HG03103 (cell line): ENCODE measurements around the gene ZNF70.

Experiments
- ATAC-seq: cut with Tn5 transposase; IDR thresholded peaks from one replicate; pipeline ENCODE4 v1.9.1; 2021; ENCODE audit warnings: low read depth; ENCODE audit not compliant: unreplicated experiment

ZNF70 gene

DNA sequence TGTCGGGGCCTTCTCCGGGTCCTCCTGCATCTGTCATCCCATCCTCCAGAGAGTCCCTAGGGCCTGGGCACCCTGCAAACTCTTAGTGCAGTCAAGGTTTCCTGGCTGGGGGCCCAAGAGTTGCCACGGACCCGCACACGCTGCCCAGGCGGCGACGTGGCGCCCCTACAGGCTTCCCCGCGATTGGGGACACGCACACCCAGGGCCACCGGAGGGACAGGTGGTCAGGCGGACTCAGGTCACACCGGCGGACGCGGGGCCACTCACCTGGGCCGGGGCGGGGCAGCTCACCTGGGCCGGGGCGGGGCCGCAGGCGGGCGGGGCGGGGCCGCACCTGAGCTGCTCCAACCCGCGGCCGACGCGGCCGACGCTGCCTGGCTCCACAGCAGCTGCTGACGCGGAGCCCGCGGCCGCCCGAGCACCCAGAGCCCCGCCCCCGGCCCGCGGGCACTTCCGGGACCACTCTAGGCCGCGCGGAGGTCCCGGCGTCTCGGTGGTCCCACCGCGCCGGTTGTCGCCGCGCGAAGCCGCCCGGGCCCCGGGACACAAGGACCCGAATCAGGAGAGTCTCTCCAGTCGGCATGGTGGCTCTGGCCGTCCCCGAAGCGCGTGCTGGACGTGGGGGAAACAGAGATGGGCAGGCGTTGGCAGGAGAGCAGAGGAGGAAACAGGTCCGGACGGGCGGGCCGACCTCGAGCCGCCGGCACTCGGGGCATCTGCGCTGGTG, at the start of gene ZNF70:
ZNF70 (minus strand) TSS at position 399 of the 727 bp plus-strand sequence. CDS start 5,972 bp downstream, outside the sequence.
- peak; percentile 56 for ATAC-seq

DNA sequence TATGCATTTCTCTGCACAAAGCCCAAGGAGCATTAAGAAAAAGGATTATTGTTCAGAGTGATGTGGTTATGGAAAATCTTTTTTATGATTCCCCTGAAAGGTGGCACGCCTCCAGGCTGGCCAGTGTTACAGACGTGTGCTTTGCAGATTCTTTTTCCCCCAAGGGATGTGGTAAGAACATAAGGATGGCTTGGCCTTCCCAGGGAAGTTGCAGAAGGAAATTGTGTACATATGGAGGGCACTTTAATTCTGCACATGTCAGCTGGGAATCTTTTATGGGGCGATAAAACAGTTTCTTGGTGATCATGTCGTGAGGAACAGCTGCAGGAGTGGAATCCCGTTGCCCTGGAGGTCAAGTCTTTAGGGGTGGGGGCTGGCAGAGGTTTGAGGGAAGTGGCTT, 45.5 kb upstream of the ZNF70 start:
- no peak for ATAC-seq

DNA sequence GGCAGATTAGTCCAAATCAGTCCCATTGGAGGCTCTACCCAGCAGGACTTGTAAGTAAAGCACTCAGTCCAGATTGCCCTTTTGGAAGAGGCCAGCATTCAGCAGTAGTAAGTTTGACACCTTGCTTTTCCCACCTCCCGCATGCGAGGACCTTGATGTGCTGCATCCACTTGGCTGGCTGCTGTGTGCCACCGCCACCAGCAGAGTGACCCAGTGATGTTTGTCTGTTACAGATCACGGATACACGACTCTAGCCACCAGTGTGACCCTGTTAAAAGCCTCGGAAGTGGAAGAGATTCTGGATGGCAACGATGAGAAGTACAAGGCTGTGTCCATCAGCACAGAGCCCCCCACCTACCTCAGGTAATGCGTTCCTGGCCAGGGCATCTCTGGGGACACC, 42.4 kb upstream of the ZNF70 start:
- ATAC-seq, result no peak

DNA sequence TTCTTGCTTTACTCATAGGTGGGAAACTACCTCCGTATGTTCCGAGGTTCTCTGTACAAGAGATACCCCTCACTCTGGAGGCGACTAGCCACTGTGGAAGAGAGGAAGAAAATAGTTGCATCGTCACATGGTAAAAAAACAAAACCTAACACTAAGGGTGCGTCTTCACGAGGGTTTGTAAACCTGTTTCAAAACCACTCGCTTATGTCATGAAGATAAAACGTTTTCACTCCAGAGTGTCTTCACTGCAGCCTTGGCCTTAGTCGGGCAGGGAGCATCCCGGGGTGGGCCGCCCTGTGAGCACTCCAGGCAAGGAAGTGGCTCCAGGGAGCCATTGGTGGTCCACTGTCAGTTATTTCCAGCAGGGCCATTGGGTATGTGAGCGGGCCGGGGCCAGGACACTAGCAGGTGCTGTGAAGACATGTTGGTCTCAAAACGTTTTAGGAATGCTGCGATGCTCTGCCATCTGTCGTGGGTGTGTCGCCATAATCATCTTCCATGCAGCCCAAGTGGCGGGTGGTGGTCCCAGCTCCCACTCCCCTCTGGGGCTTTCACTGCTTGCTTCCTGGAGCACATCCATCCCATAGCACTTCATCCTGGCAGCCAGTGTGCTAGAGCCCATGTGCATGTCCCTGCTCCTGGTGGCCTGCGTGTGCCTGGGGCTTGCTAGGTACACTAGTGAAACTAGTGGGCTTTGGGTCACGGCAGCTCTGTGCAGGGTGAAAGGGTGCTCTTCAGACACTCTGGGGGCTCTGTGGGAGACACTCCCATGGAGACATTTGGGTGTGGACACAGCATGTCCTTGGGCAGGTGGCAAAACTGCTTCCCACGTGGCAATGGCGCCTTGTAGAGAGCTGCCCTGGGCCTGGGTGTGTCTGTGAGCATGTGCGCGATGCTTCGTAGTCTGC, 41.1 kb upstream of the ZNF70 start:
- ATAC-seq, result no peak

DNA sequence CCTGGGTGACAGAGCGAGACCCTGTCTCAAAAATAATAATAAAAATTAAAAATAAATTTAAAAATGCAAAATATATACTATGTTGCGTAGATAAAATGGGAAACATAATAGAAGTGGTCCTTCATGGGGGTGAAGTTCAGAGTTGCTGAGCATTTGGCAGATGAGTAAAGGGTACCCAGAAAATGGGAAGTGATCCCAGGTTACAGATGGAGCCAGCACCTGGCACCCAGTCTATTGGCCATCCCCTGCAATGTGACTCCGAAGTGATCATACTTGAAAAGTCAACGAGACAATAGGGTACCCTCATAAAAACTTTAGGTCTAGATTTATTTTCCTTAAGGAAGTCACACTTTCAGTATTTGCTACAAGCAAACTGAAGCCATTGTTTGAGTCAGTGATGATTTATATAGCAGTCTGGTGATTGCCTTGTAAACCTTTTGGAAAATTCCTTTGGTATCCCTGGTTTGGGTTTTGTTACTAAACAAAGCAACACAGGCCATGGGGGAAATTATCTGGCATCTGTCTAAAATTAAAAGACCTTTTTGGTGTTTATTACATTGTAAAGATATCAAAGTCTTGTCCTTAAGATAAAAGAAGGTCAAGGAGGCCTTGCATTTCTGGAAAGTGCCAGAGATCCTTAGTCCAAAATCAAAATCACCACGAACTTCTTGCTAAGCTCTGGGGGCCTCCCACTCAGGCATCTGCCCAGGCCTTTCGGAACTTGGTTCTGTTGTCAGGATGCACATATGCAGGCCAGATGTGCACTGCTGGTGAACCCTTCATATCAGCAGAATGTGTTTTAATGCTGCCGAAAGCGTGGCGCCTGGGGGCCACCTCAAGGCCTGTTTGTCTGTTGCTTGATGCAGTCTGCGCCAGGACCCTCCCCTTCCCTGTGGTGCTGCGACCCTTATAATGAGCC, 40.2 kb upstream of the ZNF70 start:
- no peak for ATAC-seq

DNA sequence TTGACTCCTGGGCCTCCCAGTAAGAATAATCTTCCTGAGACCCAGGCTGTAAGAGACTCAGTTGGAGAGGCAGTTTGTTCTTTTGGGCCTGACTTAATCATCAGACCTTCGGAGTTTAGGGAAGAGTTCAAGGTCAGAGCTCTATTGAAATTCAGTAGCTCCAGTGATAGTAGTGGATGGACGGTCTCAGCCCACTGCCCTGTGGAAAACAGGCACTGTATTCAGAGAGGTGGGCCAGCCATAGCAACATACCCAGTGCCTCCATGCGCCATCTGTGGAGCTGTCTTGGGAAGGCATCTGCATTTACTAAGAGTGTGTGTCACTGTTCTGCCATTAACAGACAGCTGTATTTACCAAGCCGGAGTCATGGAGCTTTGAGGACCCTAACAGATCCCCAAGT, 38.7 kb upstream of the ZNF70 start:
- ATAC-seq, result no peak

DNA sequence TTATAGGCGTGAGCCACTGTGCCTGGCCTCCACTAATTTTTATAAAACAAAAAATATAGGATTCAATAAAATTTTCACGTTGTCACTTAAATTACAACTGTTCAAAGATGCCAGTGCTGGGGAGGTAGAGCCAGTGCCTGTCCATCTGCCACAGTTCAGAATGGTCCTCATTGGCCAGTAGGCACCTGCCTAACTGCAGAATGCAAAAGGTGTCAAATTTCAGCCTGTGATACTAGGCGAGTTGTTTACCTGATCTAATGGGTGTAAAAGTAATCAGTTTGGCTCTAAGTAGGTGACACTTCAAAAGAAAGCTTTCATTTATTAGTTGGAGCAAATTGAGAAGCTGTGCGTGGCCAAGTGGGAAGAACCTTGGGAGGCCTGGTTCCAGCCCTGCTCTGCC, 38.2 kb upstream of the ZNF70 start:
- ATAC-seq, result no peak

DNA sequence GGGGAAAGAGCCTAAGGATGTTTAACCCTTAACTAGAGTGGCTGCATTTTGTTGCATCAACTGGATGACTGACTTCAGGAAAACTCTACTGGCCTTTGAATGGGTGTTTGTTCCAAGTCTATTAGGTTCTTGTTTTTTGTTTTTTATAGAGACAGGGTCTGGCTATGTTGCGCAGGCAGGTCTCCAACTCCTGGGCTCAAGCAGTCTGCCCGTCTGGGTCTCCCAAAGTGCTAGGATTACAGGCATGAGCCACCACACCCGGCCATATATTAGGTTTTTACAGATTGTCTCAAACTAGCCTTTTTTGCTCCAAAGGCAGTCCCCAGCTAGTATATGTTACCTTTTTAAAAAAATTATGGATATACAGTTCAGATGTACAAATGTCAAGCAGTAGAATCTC, 37.0 kb upstream of the ZNF70 start:
- ATAC-seq, result no peak

DNA sequence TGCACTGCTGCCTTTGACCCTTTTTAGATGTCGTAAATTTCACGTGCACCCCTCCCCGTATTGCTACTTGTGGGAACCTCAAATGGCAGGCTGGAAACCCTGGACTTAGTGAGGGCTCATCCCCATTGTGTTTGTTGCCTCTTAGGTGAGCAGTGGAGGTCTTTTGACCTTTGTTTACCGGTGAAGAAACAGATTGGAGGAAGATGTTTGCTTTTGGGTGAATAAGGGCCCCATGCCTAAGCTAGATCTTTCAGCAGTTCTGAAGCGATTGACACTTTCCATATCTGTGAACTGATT, 36.6 kb upstream of the ZNF70 start:
- ATAC-seq, result no peak

DNA sequence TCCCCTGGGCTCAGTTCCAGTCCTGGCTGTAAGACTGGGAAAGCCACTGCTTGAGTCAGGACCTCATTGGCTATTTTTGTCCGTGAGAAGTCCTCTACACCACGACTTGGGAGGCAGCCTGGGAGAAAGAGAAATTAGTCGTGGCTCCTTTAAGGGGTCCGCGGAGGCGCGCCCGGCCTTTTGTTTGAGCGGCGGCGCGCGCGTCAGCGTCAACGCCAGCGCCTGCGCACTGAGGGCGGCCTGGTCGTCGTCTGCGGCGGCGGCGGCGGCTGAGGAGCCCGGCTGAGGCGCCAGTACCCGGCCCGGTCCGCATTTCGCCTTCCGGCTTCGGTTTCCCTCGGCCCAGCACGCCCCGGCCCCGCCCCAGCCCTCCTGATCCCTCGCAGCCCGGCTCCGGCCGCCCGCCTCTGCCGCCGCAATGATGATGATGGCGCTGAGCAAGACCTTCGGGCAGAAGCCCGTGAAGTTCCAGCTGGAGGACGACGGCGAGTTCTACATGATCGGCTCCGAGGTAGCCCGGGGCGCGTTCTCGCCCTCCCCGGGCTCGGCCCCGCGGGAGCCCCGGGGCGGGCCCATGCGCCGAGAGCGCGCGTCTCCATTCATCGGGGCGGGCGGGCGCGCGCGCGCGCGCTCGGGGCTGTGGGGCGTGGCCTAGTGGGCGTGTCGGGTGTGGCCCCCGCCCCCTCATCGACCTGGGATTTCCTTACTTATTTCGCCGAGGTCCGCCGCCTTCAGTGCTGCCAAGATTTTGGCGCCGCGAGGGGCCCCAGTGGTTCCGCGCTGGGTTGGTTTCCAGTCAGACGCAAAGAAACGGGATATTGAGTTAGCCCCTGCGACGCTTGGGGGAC, 36.1 kb upstream of the ZNF70 start, which contains the start of gene SMARCB1:
SMARCB1 (plus strand) TSS at position 215 of the 848 bp plus-strand sequence; CDS start at position 419, 204 bp downstream.
- peak; percentile 71 for ATAC-seq

DNA sequence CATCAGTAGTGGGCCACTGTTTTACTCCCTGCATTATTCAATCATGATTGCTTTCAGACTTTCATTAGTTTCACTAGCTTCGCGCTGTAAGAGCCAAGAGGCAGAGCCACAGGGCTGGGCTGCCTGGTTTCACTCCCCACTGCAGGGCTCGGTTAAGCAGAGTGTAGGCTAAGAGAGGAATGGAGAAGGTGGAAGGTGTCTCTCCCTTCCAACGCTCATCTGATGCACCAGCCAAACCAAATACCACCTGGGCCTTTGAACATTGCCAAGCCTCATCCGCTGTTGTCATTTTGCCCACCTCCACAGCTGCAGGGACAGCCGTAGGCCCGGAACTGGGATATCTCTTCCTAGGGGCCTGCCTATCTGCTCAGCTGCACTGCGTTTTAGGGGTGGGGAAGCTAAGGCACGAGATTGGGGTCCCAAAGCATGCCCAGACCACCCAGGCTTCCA, 35.4 kb upstream of the ZNF70 start:
- ATAC-seq, result no peak

DNA sequence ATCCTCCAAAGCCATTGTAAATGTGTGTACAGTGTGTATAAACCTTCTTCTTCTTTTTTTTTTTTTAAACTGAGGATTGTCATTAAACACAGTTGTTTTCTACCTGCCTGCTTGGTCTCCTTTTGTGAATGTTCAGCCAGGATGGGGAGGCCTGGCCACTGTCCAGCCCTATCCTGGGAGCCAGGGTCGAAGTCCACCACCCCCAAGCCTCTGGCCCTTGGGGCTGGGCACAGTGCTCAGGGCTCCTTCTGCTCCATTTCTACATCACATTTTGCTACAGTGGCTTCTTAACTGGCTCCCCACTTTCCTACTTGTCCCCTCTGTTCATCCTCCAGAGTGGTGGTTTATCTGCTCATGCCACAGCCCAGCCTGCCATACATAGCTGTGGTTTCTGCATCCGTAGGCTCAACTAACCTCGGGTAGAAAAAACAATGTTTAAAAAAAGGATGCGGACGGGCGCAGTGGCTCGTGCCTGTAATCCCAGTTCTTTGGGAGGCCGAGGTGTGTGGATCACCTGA, 33.4 kb upstream of the ZNF70 start:
- ATAC-seq, result no peak

DNA sequence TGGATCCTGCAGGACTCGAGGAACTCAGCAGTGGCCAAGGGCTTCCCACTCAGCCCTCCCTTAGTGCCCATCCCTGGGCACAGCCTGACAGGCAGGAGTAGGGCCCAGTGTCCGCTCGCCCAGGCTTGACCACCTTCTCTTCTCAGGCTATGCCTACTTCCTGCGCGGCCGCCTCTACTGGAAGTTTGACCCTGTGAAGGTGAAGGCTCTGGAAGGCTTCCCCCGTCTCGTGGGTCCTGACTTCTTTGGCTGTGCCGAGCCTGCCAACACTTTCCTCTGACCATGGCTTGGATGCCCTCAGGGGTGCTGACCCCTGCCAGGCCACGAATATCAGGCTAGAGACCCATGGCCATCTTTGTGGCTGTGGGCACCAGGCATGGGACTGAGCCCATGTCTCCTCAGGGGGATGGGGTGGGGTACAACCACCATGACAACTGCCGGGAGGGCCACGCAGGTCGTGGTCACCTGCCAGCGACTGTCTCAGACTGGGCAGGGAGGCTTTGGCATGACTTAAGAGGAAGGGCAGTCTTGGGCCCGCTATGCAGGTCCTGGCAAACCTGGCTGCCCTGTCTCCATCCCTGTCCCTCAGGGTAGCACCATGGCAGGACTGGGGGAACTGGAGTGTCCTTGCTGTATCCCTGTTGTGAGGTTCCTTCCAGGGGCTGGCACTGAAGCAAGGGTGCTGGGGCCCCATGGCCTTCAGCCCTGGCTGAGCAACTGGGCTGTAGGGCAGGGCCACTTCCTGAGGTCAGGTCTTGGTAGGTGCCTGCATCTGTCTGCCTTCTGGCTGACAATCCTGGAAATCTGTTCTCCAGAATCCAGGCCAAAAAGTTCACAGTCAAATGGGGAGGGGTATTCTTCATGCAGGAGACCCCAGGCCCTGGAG, 32.6 kb upstream of the ZNF70 start:
- ATAC-seq, result no peak

DNA sequence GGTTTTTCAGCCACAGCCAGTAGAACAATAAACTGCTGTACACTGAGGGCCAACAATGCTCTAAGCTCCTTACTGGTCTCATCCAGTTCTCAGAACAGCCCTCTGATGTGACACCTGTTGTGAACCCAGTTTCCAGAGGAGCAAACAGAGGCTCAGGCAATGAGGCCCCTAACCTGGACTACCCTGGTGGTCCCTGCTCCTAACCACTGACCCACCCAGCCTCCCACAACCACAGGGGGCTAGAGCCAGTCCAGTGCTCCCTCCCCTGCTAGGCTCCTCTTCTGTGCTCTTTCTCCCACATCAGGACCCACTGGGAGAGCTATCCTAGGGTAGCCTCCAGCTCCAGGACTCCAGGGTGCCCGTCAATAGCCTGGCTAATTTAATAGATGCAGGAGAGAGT, 31.8 kb upstream of the ZNF70 start:
- no peak for ATAC-seq

DNA sequence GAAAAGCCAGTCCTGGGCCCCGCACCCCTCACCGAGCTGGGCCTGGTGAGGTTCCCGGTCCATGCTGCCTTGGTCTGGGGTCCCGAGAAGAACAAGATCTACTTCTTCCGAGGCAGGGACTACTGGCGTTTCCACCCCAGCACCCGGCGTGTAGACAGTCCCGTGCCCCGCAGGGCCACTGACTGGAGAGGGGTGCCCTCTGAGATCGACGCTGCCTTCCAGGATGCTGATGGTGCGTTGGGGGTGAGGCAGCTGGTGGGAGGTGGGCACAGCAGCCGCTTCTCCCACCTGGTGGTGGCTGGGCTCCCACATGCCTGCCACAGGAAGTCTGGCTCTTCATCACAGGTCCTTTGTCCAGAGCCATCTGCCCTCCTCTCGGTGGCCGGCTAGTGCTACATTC, 31.3 kb upstream of the ZNF70 start:
- no peak for ATAC-seq

DNA sequence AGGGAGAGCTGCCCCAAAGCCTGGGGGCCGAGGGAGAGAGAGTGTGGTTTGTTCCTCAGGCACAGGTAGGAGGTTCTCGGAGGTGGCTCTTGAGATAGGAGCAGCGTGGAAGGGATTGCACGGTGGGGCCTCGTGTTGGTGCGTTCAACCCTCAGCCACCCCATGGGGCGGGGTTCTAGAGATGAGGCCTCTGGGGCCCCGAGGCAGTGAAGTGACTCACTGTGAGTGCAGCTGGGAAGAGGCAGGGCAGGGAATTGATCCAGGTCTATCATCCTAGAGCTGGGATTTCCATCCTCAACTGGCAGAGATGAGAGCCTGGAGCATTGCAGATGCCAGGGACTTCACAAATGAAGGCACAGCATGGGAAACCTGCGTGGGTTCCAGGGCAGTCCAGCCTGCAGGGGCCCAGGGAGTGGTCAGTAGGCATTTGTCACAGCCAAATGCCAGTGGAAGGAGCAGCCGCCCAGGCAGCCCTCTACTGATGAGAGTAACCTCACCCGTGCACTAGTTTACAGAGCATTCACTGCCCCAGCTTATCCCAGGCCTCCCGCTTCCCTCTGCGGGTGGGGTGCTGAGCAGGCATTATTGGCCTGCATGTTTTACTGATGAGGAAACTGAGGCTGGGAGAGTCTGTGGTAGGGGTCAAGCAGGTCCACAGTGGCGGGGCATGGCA, 30.7 kb upstream of the ZNF70 start:
- no peak for ATAC-seq

DNA sequence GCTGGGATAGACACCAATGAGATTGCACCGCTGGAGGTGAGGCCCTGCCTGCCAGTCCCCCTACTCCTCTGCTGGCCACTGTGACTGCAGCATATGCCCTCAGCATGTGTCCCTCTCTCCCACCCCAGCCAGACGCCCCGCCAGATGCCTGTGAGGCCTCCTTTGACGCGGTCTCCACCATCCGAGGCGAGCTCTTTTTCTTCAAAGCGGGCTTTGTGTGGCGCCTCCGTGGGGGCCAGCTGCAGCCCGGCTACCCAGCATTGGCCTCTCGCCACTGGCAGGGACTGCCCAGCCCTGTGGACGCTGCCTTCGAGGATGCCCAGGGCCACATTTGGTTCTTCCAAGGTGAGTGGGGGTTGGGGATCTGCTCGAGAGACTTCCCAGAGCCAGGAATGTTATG, 30.2 kb upstream of the ZNF70 start:
- ATAC-seq, result no peak

DNA sequence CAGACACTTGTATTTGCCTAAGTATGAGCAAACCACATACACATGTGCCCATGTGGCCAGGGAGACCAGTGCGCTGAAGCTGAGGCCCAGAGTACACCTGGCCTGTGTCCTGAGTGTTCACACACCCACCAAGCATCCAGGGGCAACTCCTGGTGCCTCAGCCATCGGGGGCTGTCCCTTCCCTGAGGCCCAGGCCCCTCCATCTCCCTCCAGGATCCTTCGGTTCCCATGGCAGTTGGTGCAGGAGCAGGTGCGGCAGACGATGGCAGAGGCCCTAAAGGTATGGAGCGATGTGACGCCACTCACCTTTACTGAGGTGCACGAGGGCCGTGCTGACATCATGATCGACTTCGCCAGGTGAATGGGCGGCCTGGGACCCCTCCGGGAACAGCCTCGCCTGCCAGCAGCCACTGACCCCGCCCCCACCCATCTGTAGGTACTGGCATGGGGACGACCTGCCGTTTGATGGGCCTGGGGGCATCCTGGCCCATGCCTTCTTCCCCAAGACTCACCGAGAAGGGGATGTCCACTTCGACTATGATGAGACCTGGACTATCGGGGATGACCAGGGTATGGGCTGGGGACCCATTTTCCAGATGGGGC, 29.3 kb upstream of the ZNF70 start:
- no peak for ATAC-seq
